Esophagus (tissue), 2 donors: ENCODE measurements around the gene EPB41L4A. TPM values are rescaled to one million over a fixed set of nuclear protein-coding genes. Genes with fewer than 3 reads are reported as not detected.

Experiments used
- H3K27ac ChIP-seq, 2 donors: one replicate each; pipeline ENCODE4 v1.5.1; 2013; ENCODE audit warnings: low read depth in 2 of 2, mild to moderate bottlenecking in 2 of 2, inconsistent platforms in 1 of 2, low read length in 1 of 2, moderate library complexity in 1 of 2
- H3K27me3 ChIP-seq, 2 donors: one replicate each; pipeline ENCODE4 v1.6.1; 2013; ENCODE audit warnings: low read length in 2 of 2, control low read depth in 1 of 2, mild to moderate bottlenecking in 1 of 2; ENCODE audit not compliant: insufficient read depth in 2 of 2, control insufficient read depth in 1 of 2
- H3K36me3 ChIP-seq, 2 donors: one replicate each; pipeline ENCODE4 v1.6.1; 2013; ENCODE audit warnings: low read length in 1 of 2; ENCODE audit not compliant: control insufficient read depth in 2 of 2, insufficient read depth in 2 of 2
- H3K4me1 ChIP-seq, 2 donors: one replicate each; pipeline ENCODE4 v1.6.1; 2013; ENCODE audit warnings: low read length in 1 of 2; ENCODE audit not compliant: control insufficient read depth in 2 of 2, insufficient read depth in 2 of 2
- H3K4me3 ChIP-seq, 2 donors: one replicate each; pipeline ENCODE4 v1.5.1; 2013; ENCODE audit warnings: low read length in 2 of 2, mild to moderate bottlenecking in 2 of 2, low read depth in 1 of 2, moderate library complexity in 1 of 2
- H3K9me3 ChIP-seq, 2 donors: one replicate each; pipeline ENCODE4 v1.6.1; 2013; ENCODE audit warnings: mild to moderate bottlenecking in 2 of 2, low read depth in 1 of 2, low read length in 1 of 2, moderate library complexity in 1 of 2; ENCODE audit not compliant: control insufficient read depth in 2 of 2, insufficient read depth in 1 of 2
- WGBS, 2 donors: extraction: QIAGEN DNeasy Blood & Tissue Kit; methylation state at CpG; one replicate each; pipeline ENCODE4 v1.1.7; 2013; 5-methylcytosine and 5-hydroxymethylcytosine counted together
- polyA plus RNA-seq, 2 donors: library from polyadenylated mRNA; stranded (reverse); fragments of 200-250 nt; gene quantifications; one replicate each; pipeline ENCODE4 v1.2.3, GENCODE V29; 2013
- donor health status: healthy with polysubstance abuse.
- donor health status: Bipolar disorder and iron deficiency.

EPB41L4A gene
- polyA plus RNA-seq, 2 donors = 9.6 to 11.8 TPM

DNA sequence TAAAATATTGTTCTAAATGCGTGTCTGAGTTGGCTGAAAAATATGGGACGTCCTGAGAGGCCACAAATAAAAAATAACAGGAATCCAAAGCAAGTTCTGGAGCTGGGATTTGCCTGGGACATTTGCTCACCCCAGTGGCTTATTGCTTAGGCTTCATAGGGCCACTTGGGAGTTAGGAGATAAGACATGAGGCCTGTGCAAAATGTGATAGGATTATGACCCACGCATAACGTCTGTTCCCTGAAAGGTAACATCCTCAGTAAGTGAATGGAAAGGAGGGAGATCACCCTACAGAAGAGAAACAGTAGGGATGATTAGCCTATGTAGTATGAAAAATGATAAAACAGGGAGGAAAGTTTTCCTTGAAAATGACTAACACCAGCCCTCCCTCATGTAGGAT lies 269.4 kb downstream of the EPB41L4A start:
- WGBS, 2 donors = 83 to 87% methylated on average over 4 of the region's 4 CpGs

DNA sequence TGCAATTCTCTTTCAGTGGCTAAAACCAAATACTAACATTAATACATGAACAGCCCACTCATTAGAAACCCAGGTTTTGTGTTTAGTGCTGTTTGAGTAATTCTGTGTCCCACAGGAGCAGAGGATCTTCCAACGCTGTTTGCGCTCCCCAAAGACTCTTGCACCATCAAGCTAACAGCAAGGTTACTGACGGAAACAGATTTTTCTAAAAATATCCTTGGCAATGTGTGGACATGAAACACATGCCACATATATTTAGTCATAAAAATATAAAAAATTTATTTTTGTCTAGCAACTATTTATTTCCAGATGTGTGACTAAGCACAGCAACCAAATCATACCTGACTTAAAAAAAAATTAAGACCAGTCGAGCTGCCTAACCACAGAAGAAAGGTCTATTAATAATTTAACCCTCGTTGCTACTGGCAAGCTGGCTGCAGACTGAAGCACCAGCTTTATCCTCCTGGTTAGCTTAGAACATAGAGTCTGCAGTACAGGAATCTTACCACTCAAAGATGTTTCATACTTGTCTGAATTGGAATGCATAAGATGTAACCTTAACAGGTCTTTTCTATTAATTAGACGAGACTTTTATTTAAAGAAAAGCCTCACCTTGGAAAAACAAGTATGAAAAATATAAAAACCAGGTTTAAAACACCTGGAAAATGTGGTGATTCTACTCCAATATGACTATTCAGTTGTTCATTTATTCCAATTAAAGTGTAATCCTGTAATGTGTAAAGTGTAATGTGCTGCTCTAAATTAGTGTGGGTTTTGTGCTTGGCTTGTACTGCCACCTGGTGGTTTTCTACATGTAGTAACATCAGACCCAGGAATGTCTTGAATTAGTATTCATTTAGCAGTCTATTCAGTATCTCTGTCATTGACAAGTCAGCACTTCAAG lies 272.5 kb downstream of the EPB41L4A start:
- H3K27me3 ChIP-seq = no peaks in the 10 kb centered on the region
- H3K4me3 ChIP-seq = no peak overlapping the region
- no peaks in the 10 kb centered on the region for H3K36me3 ChIP-seq
- WGBS, 2 donors = 42 to 57% methylated on average over 6 of the region's 6 CpGs
- no peaks in the 10 kb centered on the region for H3K4me1 ChIP-seq
- H3K9me3 ChIP-seq = no peaks in the 10 kb centered on the region
- H3K27ac ChIP-seq = no peak overlapping the region

More for the DNA sequence above, 269.4 kb downstream of the EPB41L4A start:
- no peaks in the 10 kb centered on the region for H3K36me3 ChIP-seq
- no peaks in the 10 kb centered on the region for H3K27me3 ChIP-seq
- H3K27ac ChIP-seq = no peak overlapping the region
- H3K4me3 ChIP-seq = no peak overlapping the region
- no peaks in the 10 kb centered on the region for H3K9me3 ChIP-seq
- H3K4me1 ChIP-seq = no peaks in the 10 kb centered on the region

DNA sequence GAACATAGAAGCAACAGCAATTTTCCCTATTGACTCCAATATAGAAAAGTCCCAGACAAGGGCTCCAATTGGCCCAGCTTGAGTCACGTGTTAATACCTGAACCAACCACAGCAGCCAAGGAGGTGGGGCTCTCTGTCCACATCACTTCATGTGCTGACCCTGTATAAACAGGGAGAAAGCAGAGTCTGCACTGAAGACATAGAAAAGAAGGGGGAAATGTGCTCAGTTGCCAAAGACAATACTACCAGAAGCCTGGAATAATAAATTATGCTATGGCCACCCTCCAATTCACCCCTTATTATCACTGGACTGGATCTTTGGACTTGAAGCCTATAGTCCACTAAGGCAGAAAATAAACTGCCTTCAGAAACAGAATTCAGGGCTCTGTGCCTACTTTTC lies 275.4 kb downstream of the EPB41L4A start:
- Histone ChIP-seq H3K27ac (no peak overlapping the region), H3K9me3 (no peaks in the 10 kb centered on the region), H3K27me3 (no peaks in the 10 kb centered on the region), H3K36me3 (no peaks in the 10 kb centered on the region), H3K4me3 (no peak overlapping the region), H3K4me1 (no peaks in the 10 kb centered on the region)
- 72 to 74% methylated on average over 1 of the region's 1 CpG for WGBS, 2 donors

DNA sequence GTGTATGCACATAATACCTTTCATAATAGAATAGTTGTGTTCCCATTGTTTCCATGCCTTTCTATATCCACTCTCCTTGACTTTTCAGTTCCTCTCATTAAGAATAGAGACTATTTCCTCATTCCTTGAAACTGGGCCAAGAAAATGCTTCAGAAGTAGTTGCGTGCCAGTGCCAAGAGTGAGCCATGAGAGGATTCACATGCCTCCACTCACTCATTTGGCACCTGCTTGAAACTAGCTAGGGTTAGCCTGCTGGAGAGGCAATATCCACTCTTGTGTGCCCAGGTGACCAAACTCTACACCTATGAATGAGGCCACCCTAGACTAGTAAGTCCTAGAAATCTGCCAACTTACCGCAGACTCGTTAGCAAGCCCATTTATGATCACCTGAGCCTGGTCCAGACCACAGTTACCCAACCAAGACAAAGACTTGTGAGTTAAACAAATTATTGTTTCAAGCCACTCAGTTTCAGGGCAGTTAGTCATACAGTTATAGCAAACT lies 276.3 kb downstream of the EPB41L4A start:
- WGBS, 2 donors = 37 to 42% methylated on average over 3 of the region's 3 CpGs
- H3K9me3 ChIP-seq = no peaks in the 10 kb centered on the region
- no peaks in the 10 kb centered on the region for H3K4me1 ChIP-seq
- no peak overlapping the region for H3K4me3 ChIP-seq
- no peaks in the 10 kb centered on the region for H3K36me3 ChIP-seq
- no peaks in the 10 kb centered on the region for H3K27me3 ChIP-seq
- H3K27ac ChIP-seq = no peak overlapping the region

DNA sequence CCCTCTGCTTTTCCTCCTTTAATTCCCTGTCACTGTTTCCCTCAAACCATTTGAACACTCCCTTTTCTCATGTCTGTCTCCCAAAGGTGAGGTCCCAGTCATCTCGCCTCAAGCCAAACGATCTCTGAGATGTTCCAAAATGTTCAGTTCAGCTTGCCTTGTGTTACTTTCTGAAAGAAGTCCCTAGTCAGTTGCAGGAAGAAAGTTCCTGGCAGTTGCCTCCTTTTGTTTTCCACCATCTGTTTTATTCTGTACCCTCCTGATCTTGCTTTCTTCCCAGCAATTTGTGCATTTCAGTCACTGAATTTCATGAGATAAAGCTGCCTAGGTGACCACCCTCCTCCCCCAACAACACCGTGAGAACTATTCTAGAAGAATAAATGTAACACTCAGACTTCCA lies 277.5 kb downstream of the EPB41L4A start:
- Histone ChIP-seq H3K4me3 (no peak overlapping the region), H3K9me3 (no peaks in the 10 kb centered on the region), H3K36me3 (no peaks in the 10 kb centered on the region), H3K4me1 (no peaks in the 10 kb centered on the region), H3K27me3 (no peaks in the 10 kb centered on the region), H3K27ac (no peak overlapping the region)
- 93 to 94% methylated on average over 3 of the region's 3 CpGs for WGBS, 2 donors

DNA sequence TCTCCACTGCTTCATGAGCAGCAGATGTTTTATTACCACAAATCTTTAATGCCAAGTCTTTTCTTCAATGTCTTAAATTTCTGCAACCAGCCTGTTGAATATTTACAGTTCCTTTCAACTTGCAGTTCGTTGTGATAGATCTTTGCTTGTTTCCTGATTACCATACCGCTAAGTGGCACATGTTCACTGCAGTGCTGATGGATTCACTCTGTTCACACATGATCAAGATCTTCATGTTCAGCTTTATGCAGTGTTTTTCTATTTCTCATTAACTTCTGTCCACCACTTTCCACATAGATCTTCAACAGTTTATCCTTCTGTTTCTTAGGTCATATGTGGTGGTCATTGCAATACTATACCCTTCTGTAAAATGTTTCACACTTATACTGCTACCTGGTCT lies 280.6 kb downstream of the EPB41L4A start:
- no peaks in the 10 kb centered on the region for H3K9me3 ChIP-seq
- no peaks in the 10 kb centered on the region for H3K4me1 ChIP-seq
- no peaks in the 10 kb centered on the region for H3K27me3 ChIP-seq
- H3K4me3 ChIP-seq = no peak overlapping the region
- no peaks in the 10 kb centered on the region for H3K36me3 ChIP-seq
- 60 to 71% methylated on average over 2 of the region's 2 CpGs for WGBS, 2 donors
- no peak overlapping the region for H3K27ac ChIP-seq

DNA sequence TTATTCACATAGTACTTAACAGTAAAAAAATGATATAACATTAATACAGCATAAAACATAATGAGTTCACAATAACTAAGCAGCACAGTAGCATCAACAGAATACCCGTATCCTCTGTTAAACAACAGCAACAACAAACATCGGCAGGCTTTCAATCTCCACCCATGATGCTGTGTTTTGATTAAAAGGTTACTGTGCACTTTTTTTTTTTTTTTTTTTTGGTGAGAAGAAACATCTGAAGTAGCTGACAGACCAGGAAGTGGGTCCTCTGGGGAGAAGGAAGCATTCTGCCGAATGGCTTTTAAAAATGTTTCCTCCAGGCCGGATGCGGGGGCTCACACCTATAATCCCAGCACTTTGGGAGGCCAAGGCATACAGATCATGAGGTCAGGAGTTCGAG lies 282.3 kb downstream of the EPB41L4A start:
- Histone ChIP-seq H3K27ac (no peak overlapping the region), H3K4me3 (no peak overlapping the region), H3K9me3 (no peaks in the 10 kb centered on the region), H3K27me3 (no peaks in the 10 kb centered on the region), H3K4me1 (no peaks in the 10 kb centered on the region), H3K36me3 (no peaks in the 10 kb centered on the region)
- WGBS, 2 donors = 56 to 58% methylated on average over 6 of the region's 6 CpGs

DNA sequence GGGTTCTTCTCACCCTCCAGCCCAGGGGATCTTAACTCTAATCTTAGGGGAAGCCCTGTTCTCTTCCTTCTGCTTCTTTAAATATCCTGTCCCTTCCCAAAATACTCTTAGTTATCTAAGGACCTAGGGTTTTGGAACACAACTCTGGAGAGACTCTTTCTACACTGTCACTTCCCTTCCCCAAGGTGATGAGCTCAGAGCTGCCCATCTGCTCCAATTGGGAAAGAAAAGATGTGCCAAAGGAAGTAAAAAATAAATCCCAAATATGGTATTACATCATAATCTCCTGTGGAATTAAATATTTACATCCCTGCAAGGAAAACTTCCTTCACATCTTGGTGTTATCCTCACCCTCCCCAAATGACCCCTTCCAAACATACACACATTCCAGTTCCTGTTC lies 291.2 kb downstream of the EPB41L4A start:
- H3K4me3 ChIP-seq = no peak overlapping the region
- no peaks in the 10 kb centered on the region for H3K27me3 ChIP-seq
- H3K36me3 ChIP-seq = no peaks in the 10 kb centered on the region
- no peaks in the 10 kb centered on the region for H3K4me1 ChIP-seq
- H3K9me3 ChIP-seq = no peaks in the 10 kb centered on the region
- no peak overlapping the region for H3K27ac ChIP-seq

DNA sequence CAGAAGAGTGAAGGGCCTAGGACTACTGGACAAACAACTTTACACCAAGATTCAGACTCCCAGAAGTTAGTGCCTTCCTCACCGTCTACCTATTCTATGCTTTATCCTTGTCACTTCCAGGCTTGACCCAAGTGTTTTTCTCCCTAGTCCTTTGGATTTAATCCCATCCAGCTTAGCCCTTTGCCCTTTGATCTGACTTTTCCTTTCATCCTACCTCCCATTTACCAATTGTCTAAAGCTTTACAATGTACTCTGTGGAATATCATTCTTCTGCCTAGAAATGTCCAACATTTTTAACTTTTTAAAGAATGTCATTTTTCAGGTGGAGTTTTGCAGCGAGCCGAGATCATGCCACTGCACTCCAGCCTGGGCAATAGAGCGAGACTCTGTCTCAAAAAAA lies 292.1 kb downstream of the EPB41L4A start:
- WGBS, 2 donors = 87 to 95% methylated on average over 4 of the region's 4 CpGs

DNA sequence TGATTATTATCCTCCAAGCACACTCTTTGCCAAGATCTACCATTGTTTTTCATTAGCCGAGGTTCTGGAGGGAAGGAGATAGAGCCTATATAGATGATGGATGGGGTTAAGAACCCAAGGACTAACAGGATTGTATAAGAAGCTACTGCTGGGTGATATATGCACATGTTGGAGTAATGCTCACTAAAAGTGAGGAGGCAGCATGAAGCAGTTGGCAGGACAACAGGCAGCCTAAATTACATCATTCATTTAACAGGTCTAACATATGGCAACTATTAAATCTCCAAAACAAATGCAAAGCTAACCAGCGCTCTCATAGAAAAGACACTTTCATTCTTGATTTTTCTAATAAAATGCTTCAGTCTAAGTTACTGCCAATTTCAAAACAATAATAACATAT lies 293.2 kb downstream of the EPB41L4A start:
- Histone ChIP-seq H3K4me3 (no peak overlapping the region), H3K36me3 (no peaks in the 10 kb centered on the region), H3K4me1 (no peaks in the 10 kb centered on the region), H3K27me3 (no peaks in the 10 kb centered on the region), H3K27ac (no peak overlapping the region), H3K9me3 (no peaks in the 10 kb centered on the region)
- 83 to 90% methylated on average over 2 of the region's 2 CpGs for WGBS, 2 donors

More for the DNA sequence above, 292.1 kb downstream of the EPB41L4A start:
- Histone ChIP-seq H3K27me3 (no peaks in the 10 kb centered on the region), H3K27ac (no peak overlapping the region), H3K4me1 (no peaks in the 10 kb centered on the region), H3K9me3 (no peaks in the 10 kb centered on the region), H3K4me3 (no peak overlapping the region), H3K36me3 (no peaks in the 10 kb centered on the region)
